Muscle layer of duodenum (tissue), 2 donors: ENCODE measurements around the gene ZNF860.
"Not testable (repeated sequence)": the region's sequence is repeated elsewhere in the genome, so short reads cannot be mapped to it uniquely, and the experiment has no call there.

Source experiments
- H3K27ac ChIP-seq: one replicate; pipeline ENCODE4 v1.7.0; 2013; ENCODE audit warnings: mild to moderate bottlenecking, low read length
- H3K27me3 ChIP-seq: one replicate; pipeline ENCODE4 v1.7.0; 2013; ENCODE audit warnings: low read depth, mild to moderate bottlenecking, control low read depth, low read length
- H3K36me3 ChIP-seq, 2 donors: one replicate each; pipeline ENCODE4 v1.7.0; 2013; ENCODE audit warnings: low read length in 2 of 2, control low read depth in 1 of 2, mild to moderate bottlenecking in 1 of 2; ENCODE audit not compliant: insufficient read depth in 2 of 2, control insufficient read depth in 1 of 2
- H3K4me1 ChIP-seq, 2 donors: one replicate each; pipeline ENCODE4 v1.7.0; 2013; ENCODE audit warnings: low read length in 2 of 2, mild to moderate bottlenecking in 2 of 2, control low read depth in 1 of 2, moderate library complexity in 1 of 2; ENCODE audit not compliant: insufficient read depth in 2 of 2, control insufficient read depth in 1 of 2
- H3K4me3 ChIP-seq, 2 donors: one replicate each; pipeline ENCODE4 v1.7.0; 2013; ENCODE audit warnings: low read length in 2 of 2, low read depth in 1 of 2, mild to moderate bottlenecking in 1 of 2
- H3K9me3 ChIP-seq, 2 donors: one replicate each; pipeline ENCODE4 v1.7.0; 2013; ENCODE audit warnings: low read length in 2 of 2, control low read depth in 1 of 2, mild to moderate bottlenecking in 1 of 2; ENCODE audit not compliant: control insufficient read depth in 1 of 2
- donor health status: healthy.

ZNF860 gene

DNA sequence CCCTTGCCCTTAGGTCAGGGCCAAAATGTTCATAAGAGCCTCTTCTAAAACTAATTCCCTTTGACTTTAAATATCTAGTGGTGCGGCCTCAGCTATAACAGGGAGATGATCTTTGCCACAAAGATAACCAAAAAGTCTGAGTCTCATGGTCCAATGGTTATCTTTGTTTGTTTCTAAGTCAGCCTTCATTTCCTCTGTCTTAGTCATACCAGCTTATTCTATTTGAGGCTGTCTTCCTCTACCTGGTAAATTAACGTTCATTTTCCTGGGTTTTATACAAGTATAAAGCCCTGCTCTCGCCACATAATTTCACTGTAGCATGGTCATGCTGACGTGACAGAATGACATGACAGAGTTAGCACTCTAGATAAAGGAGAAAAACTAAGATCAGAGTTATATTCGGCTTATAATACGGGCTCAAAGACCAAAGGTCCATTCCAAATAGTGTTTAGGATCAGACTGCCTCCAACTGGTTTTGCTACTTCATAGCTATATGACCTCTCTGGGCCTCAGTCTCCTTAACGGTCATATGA is 18.4 kb downstream of the ZNF860 start:
- Histone ChIP-seq H3K9me3 (no peaks in the 10 kb centered on the region), H3K27me3 (no peaks in the 10 kb centered on the region), H3K27ac (no peak overlapping the region), H3K4me3 (no peak overlapping the region), H3K4me1 (no peaks in the 10 kb centered on the region), H3K36me3 (no peaks in the 10 kb centered on the region)

DNA sequence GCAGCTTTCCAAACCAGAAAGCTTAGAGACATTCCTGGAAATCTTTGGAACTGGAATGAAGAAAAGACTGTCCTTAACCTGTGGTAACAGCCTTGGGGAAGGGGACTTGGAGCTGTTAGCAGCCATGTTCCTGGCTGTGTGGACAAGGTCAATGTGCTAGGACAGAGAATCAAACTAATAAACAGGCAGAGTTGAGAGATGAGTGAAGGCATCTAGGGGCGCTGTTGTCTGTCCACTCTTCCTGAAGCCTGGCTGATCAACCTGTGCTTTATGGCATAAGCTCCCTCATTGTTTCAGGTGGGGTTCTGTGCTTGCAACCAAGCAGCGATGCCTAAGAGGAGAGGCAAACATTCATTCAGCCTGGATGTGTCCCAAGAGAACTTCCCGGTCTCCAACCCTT is 19.3 kb downstream of the ZNF860 start:
- H3K36me3 ChIP-seq: no peaks in the 10 kb centered on the region

DNA sequence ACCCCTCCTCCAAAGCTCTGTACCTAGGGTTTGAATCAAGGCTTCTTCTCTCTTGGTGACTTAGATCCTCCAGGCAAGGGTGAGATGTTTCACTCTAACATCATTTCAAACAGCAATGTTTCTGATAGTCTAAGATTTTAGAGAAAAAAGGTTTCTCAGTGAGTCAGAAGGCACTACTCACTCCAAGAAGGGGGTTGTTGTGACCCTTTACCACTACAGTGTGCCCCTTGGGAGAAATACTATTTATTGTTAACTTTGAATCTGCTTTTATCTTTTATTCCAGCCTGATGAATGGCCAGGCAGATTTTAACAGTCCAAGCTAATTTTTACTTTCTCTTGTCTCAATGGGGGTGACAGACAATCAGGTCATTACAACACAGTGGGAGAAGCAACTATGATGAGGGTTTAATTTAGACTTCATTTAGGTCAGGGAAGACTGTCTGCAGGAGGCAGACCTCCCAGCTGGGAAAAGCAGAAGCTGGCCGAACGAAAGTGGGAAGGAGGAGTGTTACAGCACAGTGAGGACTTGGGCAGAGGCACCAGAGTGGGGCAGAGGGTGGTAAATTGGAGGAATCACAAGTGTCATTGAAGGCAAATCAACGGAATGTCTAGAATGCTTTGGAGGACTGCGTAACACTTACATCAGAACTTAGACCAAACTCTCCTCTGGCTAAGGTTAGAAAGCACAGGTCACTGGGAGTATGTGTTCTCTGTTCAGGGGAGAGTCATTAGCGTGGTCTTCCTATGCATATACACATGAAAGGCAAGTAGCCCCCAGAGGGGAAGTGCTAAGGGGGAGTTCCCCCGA is 21.2 kb downstream of the ZNF860 start:
- H3K4me1 ChIP-seq: no peaks in the 10 kb centered on the region
- H3K4me3 ChIP-seq: no peak overlapping the region
- no peaks in the 10 kb centered on the region for H3K36me3 ChIP-seq
- H3K9me3 ChIP-seq: no peaks in the 10 kb centered on the region
- H3K27me3 ChIP-seq: no peaks in the 10 kb centered on the region
- no peak overlapping the region for H3K27ac ChIP-seq

More for the DNA sequence above, 19.3 kb downstream of the ZNF860 start:
- Histone ChIP-seq H3K4me3 (no peak overlapping the region), H3K9me3 (no peaks in the 10 kb centered on the region), H3K4me1 (no peaks in the 10 kb centered on the region), H3K27me3 (no peaks in the 10 kb centered on the region), H3K27ac (no peak overlapping the region)

DNA sequence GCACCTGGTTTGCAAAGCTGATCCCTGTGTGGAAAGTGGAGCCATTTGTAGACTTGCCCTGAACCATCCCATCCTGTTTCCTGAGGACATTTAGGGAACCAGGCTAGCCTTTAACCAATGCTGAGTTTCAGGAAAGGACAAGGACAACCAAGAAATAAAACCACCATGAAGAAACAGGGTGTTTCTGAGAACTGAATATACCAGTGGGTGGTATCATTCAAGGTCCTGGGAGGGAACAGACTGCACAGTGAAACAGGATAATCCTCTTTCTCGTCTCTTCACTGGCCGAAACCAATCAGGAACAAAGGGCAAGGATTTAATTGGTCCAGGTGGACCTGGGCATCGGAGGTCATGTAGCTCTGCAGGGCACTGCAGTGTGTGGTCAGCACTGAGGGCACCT is 21.8 kb downstream of the ZNF860 start:
- Histone ChIP-seq H3K4me1 (no peaks in the 10 kb centered on the region), H3K27me3 (no peaks in the 10 kb centered on the region), H3K27ac (no peak overlapping the region)

GRCh38 chr3:32004113-32004765 is 22.7 kb downstream of the ZNF860 start:
- Histone ChIP-seq H3K9me3 (no peaks in the 10 kb centered on the region), H3K4me1 (no peaks in the 10 kb centered on the region), H3K4me3 (no peak overlapping the region), H3K27me3 (no peaks in the 10 kb centered on the region), H3K27ac (no peak overlapping the region), H3K36me3 (no peaks in the 10 kb centered on the region)

More for the DNA sequence above, 21.8 kb downstream of the ZNF860 start:
- no peak overlapping the region for H3K4me3 ChIP-seq
- H3K9me3 ChIP-seq: no peaks in the 10 kb centered on the region
- no peaks in the 10 kb centered on the region for H3K36me3 ChIP-seq

- Histone ChIP-seq H3K4me1 (no peaks in the 10 kb centered on the region), H3K4me3 (no peak overlapping the region), H3K27me3 (no peaks in the 10 kb centered on the region), H3K9me3 (no peaks in the 10 kb centered on the region), H3K36me3 (no peaks in the 10 kb centered on the region), H3K27ac (no peak overlapping the region)
These were observed 27.6 kb downstream of the ZNF860 start for GRCh38 chr3:32009101-32009500.

- Histone ChIP-seq H3K27ac (no peak overlapping the region), H3K27me3 (no peaks in the 10 kb centered on the region), H3K36me3 (no peaks in the 10 kb centered on the region), H3K4me1 (no peaks in the 10 kb centered on the region), H3K9me3 (no peaks in the 10 kb centered on the region), H3K4me3 (no peak overlapping the region)
These were observed 28.4 kb downstream of the ZNF860 start for GRCh38 chr3:32009957-32010356.

- not testable (repeated sequence) for H3K9me3 ChIP-seq, H3K36me3 ChIP-seq, H3K27ac ChIP-seq, H3K4me1 ChIP-seq, H3K27me3 ChIP-seq, H3K4me3 ChIP-seq
These were observed 29.1 kb downstream of the ZNF860 start for GRCh38 chr3:32010699-32011098.

- H3K4me3 ChIP-seq, H3K36me3 ChIP-seq, H3K4me1 ChIP-seq, H3K27me3 ChIP-seq, H3K27ac ChIP-seq, H3K9me3 ChIP-seq: not testable (repeated sequence)
These were observed 34.1 kb downstream of the ZNF860 start for GRCh38 chr3:32015638-32016037.

- Histone ChIP-seq H3K27ac (no peak overlapping the region), H3K27me3 (no peaks in the 10 kb centered on the region), H3K36me3 (no peaks in the 10 kb centered on the region), H3K4me3 (no peak overlapping the region), H3K9me3 (no peaks in the 10 kb centered on the region), H3K4me1 (peaks cover 7 to 9% of the 10 kb centered on the region in 2 donors)
These were observed 35.7 kb downstream of the ZNF860 start for GRCh38 chr3:32017286-32017685.

DNA sequence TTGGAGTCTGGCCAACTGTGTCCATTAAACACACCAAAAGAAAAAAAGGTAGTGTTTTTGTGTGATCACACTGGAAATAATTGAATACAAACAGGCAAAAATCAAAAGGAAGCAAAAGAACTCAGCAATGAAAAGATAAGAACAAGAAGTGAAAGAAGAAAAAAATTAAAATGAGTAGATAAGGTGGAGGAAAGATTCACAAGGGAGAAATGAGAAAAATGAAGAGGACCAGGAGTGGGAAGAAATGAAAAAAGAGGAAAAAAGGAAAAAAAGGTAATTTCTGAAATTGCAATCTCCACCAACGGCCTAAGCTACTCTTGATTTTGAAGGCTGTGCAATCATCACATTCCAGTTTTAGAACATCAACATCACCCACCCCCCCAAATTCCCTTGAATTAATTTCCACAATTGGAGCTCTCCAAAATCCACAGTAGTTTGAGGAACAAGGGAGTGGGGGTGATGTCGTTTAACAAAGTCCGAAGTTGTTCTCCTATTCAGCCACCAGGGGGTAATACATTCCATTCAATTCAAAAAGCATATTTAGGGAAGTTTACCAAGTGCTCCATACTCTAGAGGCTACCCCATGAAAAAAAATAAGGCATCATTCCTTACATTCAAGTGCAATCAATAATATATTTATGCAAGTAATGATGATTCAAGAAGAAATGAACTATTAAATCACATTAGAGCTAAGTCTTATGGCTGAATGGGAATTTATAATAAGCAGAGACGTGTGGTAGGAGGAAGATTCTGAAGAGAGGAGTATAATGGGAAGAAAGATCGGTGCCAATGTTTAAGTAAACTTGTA is 37.4 kb downstream of the ZNF860 start:
- Histone ChIP-seq H3K4me3 (no peak overlapping the region), H3K27ac (no peak overlapping the region), H3K9me3 (no peaks in the 10 kb centered on the region), H3K27me3 (no peaks in the 10 kb centered on the region), H3K36me3 (no peaks in the 10 kb centered on the region), H3K4me1 (peaks cover 7 to 9% of the 10 kb centered on the region in 2 donors)
